OCI-LY7 (cell line): ENCODE results near the gene AP3B2.

ENCODE experiments used
- CTCF ChIP-seq: fragments of 200-600 bp; sonication (generic); conservative IDR thresholded peaks from 2 replicates; pipeline ENCODE4 v1.5.1; 2014; ENCODE audit warnings: mild to moderate bottlenecking, antibody characterized with exemption, low read length, moderate library complexity, mixed read lengths
- EZH2phosphoT487 ChIP-seq: fragments of 200-600 bp; sonication (generic); IDR thresholded peaks from 2 replicates; pipeline ENCODE4 v1.6.1; 2018; ENCODE audit warnings: low read depth, borderline replicate concordance, mild to moderate bottlenecking, mixed run types, antibody characterized with exemption, low read length, moderate library complexity, mixed read lengths

GRCh38 chr15:82715003-82715402, 5.3 kb upstream of the AP3B2 start:
- no peak for TF ChIP-seq CTCF
- TF ChIP-seq EZH2phosphoT487, result no peak
